ENCODE data around the gene PSMB1. TPM values are rescaled to one million over a fixed set of nuclear protein-coding genes. Genes with fewer than 3 reads are reported as not detected.
"Not testable (repeated sequence)": the region's sequence is repeated elsewhere in the genome, so short reads cannot be mapped to it uniquely, and the experiment has no call there.

Gene PSMB1
- total RNA-seq, 2 donors from 2014 or later, result 239 to 243 TPM

- DNase-seq, result no peak
- H3K27ac ChIP-seq (ENCODE audit: low read depth, low read length), result no peak overlapping the region
- H3K36me3 Mint-ChIP-seq (ENCODE audit: low read depth), result peaks cover 39% of the 10 kb centered on the region
- H3K9ac ChIP-seq (ENCODE audit: extremely low read depth, low read length, poor library complexity, severe bottlenecking), result no peak overlapping the region
- H3K9me3 ChIP-seq (ENCODE audit: control insufficient read depth, low read length), result no peaks in the 10 kb centered on the region
- peaks cover 61% of the 10 kb centered on the region for H3K36me3 ChIP-seq (ENCODE audit: control insufficient read depth, insufficient read depth, low read length)
- H3K27me3 Mint-ChIP-seq (ENCODE audit: insufficient read depth), result no peaks in the 10 kb centered on the region
- 98 to 100% methylated on average over 2 of the region's 2 CpGs for whole genome bisulfite sequencing, 2 experiments (ENCODE audit: insufficient coverage in 1 of 2, insufficient read length in 1 of 2)
- no peaks in the 10 kb centered on the region for H3K4me1 ChIP-seq (ENCODE audit: control insufficient read depth, insufficient read depth, low read length)
- H3K27ac Mint-ChIP-seq, result no peak overlapping the region
- TF ChIP-seq, protein P1, sequence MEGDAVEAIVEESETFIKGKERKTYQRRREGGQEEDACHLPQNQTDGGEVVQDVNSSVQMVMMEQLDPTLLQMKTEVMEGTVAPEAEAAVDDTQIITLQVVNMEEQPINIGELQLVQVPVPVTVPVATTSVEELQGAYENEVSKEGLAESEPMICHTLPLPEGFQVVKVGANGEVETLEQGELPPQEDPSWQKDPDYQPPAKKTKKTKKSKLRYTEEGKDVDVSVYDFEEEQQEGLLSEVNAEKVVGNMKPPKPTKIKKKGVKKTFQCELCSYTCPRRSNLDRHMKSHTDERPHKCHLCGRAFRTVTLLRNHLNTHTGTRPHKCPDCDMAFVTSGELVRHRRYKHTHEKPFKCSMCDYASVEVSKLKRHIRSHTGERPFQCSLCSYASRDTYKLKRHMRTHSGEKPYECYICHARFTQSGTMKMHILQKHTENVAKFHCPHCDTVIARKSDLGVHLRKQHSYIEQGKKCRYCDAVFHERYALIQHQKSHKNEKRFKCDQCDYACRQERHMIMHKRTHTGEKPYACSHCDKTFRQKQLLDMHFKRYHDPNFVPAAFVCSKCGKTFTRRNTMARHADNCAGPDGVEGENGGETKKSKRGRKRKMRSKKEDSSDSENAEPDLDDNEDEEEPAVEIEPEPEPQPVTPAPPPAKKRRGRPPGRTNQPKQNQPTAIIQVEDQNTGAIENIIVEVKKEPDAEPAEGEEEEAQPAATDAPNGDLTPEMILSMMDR (conservative IDR thresholded peaks at IDR 0.05), result no peak
- no peaks in the 10 kb centered on the region for H3K27me3 ChIP-seq (ENCODE audit: control insufficient read depth, insufficient read depth, low read length, poor library complexity, severe bottlenecking)
- no peaks in the 10 kb centered on the region for H3K9me3 Mint-ChIP-seq
- peaks cover 3% of the 10 kb centered on the region for H3K4me1 Mint-ChIP-seq
- no peak overlapping the region for H3K4me3 ChIP-seq (ENCODE audit: low read length)
- H3K4me3 Mint-ChIP-seq, result no peak overlapping the region
Measured at GRCh38 chr6:170533792-170534191, 19.3 kb downstream of the PSMB1 start.

- 92 to 94% methylated on average over 5 to 7 of the region's 7 CpGs for WGBS, 2 experiments (ENCODE audit: insufficient coverage in 1 of 2, insufficient read length in 1 of 2)
- Mint-ChIP-seq H3K27ac (no peak overlapping the region), H3K9me3 (no peaks in the 10 kb centered on the region), H3K4me3 (no peak overlapping the region), H3K36me3 (ENCODE audit: low read depth) (peaks cover 38% of the 10 kb centered on the region), H3K27me3 (ENCODE audit: insufficient read depth) (no peaks in the 10 kb centered on the region), H3K4me1 (peaks cover 3% of the 10 kb centered on the region)
- Histone ChIP-seq H3K36me3 (ENCODE audit: control insufficient read depth, insufficient read depth, low read length) (peaks cover 55% of the 10 kb centered on the region), H3K27ac (ENCODE audit: low read depth, low read length) (no peak overlapping the region), H3K4me1 (ENCODE audit: control insufficient read depth, insufficient read depth, low read length) (no peaks in the 10 kb centered on the region), H3K9me3 (ENCODE audit: control insufficient read depth, low read length) (no peaks in the 10 kb centered on the region), H3K4me3 (ENCODE audit: low read length) (no peak overlapping the region), H3K9ac (ENCODE audit: extremely low read depth, low read length, poor library complexity, severe bottlenecking) (no peak overlapping the region), H3K27me3 (ENCODE audit: control insufficient read depth, insufficient read depth, low read length, poor library complexity, severe bottlenecking) (no peaks in the 10 kb centered on the region)
- no peak for DNase-seq
- TF ChIP-seq, protein P1 (conservative IDR thresholded peaks at IDR 0.05), result no peak
Measured at GRCh38 chr6:170532867-170533488, 20.1 kb downstream of the PSMB1 start.

- H3K27ac Mint-ChIP-seq, result no peak overlapping the region
- peaks cover 3% of the 10 kb centered on the region for H3K4me1 Mint-ChIP-seq
- H3K27ac ChIP-seq (ENCODE audit: low read depth, low read length), result no peak overlapping the region
Measured at GRCh38 chr6:170529839-170530469, 23.2 kb downstream of the PSMB1 start.

GRCh38 chr6:170527995-170528394 lies 25.1 kb downstream of the PSMB1 start:
- not testable (repeated sequence) for H3K36me3 ChIP-seq (ENCODE audit: control insufficient read depth, insufficient read depth, low read length); H3K9ac ChIP-seq (ENCODE audit: extremely low read depth, low read length, poor library complexity, severe bottlenecking); H3K4me1 ChIP-seq (ENCODE audit: control insufficient read depth, insufficient read depth, low read length); H3K4me1 Mint-ChIP-seq; H3K27me3 ChIP-seq (ENCODE audit: control insufficient read depth, insufficient read depth, low read length, poor library complexity, severe bottlenecking); H3K27ac Mint-ChIP-seq; H3K27ac ChIP-seq (ENCODE audit: low read depth, low read length); H3K27me3 Mint-ChIP-seq (ENCODE audit: insufficient read depth); H3K9me3 Mint-ChIP-seq; DNase-seq; H3K4me3 ChIP-seq (ENCODE audit: low read length); H3K4me3 Mint-ChIP-seq; H3K36me3 Mint-ChIP-seq (ENCODE audit: low read depth); H3K9me3 ChIP-seq (ENCODE audit: control insufficient read depth, low read length)
- 86 to 99% methylated on average over 1 to 5 of the region's 5 CpGs for WGBS, 2 experiments (ENCODE audit: insufficient coverage in 1 of 2, insufficient read length in 1 of 2)

More at GRCh38 chr6:170529839-170530469, 23.2 kb downstream of the PSMB1 start:
- peak; percentile 91 for DNase-seq
- Mint-ChIP-seq H3K9me3 (no peaks in the 10 kb centered on the region), H3K27me3 (ENCODE audit: insufficient read depth) (no peaks in the 10 kb centered on the region), H3K36me3 (ENCODE audit: low read depth) (peaks cover 11% of the 10 kb centered on the region), H3K4me3 (no peak overlapping the region)
- WGBS, 2 experiments (ENCODE audit: insufficient coverage in 1 of 2, insufficient read length in 1 of 2), result 30 to 47% methylated on average over 2 to 5 of the region's 5 CpGs
- Histone ChIP-seq H3K4me1 (ENCODE audit: control insufficient read depth, insufficient read depth, low read length) (no peaks in the 10 kb centered on the region), H3K36me3 (ENCODE audit: control insufficient read depth, insufficient read depth, low read length) (peaks cover 24% of the 10 kb centered on the region), H3K9ac (ENCODE audit: extremely low read depth, low read length, poor library complexity, severe bottlenecking) (no peak overlapping the region), H3K4me3 (ENCODE audit: low read length) (no peak overlapping the region), H3K27me3 (ENCODE audit: control insufficient read depth, insufficient read depth, low read length, poor library complexity, severe bottlenecking) (no peaks in the 10 kb centered on the region), H3K9me3 (ENCODE audit: control insufficient read depth, low read length) (no peaks in the 10 kb centered on the region)
- TF ChIP-seq, protein P1 (conservative IDR thresholded peaks at IDR 0.05), result peak; percentile 97
